Measurements from ENCODE around the gene KCTD3.

- TF ChIP-seq EZH2phosphoT487 (IDR thresholded peaks at IDR 0.05; ENCODE audit: borderline replicate concordance) (no peak), RAD21 (IDR thresholded peaks at IDR 0.05; ENCODE audit: low read depth) (no peak), POLR2A (IDR thresholded peaks at IDR 0.05; ENCODE audit: borderline replicate concordance, extremely low read depth, insufficient read depth, insufficient read length) (no peak), CTCF (IDR thresholded peaks at IDR 0.05 in 2 of 3, conservative IDR thresholded peaks at IDR 0.05 in 1 of 3; ENCODE audit: borderline replicate concordance in 1 of 3, insufficient read depth in 1 of 3, low read depth in 2 of 3, low read length in 2 of 3) (no peak)
Observed at GRCh38 chr1:215665215-215665614, 98.1 kb downstream of the KCTD3 start.
